ENCODE data around the gene KLHDC3.

DNA sequence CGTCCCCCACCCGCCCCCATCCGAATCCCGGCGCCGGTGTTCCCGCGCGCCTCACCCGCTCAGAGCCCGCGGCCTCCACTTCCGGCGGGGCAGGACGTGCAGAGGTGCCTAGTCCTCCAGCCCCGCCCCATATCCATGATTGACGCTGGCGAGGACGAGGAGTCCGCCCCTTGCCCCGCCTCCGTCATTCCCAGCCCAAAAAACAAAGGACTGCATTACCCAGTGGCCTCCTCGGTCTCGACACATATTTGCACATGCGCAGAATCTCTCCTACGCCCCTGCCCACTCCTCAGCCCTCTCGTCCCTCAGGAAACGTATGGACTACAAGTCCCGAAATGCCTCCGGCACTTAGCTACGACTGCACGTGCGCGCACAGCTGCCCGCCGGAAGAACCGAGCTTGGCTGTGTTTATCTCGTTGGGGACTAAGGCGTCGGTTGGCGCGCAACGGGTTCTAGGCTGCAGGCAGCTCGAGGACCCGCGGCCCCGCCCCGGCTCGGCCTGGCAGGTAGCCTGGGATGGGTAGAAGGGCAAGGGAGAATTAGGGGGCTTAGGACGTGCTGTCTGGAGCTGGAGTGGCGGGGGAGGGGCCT is at the start of gene KLHDC3, which contains the start of gene MEA1:
- TF ChIP-seq CTCF (IDR thresholded peaks at IDR 0.05), result no peak
- TF ChIP-seq ZFX (IDR thresholded peaks at IDR 0.05; ENCODE audit: borderline replicate concordance), result no peak
